Stimulated activated CD4-positive, alpha-beta T cell treated with anti-CD3 and anti-CD28 coated beads, Interleukin-1b, Interleukin-23, amount 100 ng/mL, for 24 hours (primary cell): ENCODE results near the gene PFKFB4.

Source experiments
- DNase-seq, 4 experiments: peaks; one replicate each; pipeline ENCODE4 v3.0.0-alpha.2; 2020; ENCODE audit warnings: low read depth in 4 of 4, low spot score in 1 of 4

PFKFB4 gene

GRCh38 chr3:48468329-48468731, 88.3 kb downstream of the PFKFB4 start:
- no peak for DNase-seq
